Hematopoietic multipotent progenitor cell (in vitro differentiated cells): ENCODE results near the gene PRDM11. TPM values are rescaled to one million over a fixed set of nuclear protein-coding genes. Genes with fewer than 3 reads are reported as not detected.

Experiments used
- DNase-seq, 3 donors: peaks; one replicate each; pipeline ENCODE4 v3.0.0-alpha.2; 2011 to 2015; ENCODE audit warnings: low read depth in 2 of 3, low spot score in 2 of 3
- total RNA-seq: library from RNA; depleted of rRNA; stranded (reverse); fragments of >200 nt; gene quantifications from one replicate; pipeline ENCODE4 v1.2.3, GENCODE V29; 2012

The PRDM11 gene
- total RNA-seq, 1 donor = 18.0 TPM

DNA sequence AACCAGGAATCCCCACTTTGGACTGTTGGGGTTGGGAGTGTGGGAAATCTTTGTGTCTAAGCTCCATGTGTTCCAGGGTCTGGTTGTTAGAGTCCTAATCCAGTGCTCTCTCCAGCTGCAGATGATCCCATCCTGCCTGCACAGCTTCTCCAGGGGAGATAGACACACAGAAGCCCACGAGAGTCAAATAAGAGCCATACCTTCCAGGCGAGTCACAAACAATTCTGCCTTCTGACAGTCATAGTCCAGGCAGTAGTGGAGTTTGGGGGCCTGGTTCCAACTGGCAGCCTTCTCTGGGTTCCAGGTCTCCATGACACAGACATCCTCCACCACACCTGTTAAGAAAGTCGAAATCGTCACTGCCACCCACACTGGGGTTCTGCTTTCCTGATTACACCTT, 107.6 kb downstream of the PRDM11 start:
- DNase-seq = no peak

DNA sequence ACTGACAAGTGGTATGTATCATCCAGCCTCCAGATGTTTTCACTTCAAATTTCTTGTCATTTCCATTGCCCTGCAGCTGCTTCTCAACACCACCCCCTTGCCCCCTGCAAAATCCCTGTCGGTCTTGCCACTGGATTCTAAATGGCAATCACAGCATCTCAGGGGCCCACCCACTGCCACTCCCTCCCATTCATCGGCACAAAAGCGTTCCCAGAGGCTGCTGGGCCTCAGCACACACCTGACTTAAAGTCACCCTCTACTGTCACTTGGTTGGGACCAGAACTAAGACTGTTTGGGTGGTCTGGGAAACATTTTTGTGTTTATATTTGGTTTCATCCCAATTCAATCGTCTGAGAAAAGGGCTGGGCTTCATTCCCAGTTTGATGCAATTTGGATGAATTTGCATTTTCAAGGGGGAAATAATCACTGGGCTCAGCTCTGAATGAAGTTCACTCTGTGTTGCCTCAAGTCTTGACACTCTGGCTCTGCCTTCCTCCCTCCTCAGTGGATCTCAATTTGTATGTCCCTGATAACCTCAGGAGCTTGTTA, 112.6 kb downstream of the PRDM11 start:
- DNase-seq = no peak

DNA sequence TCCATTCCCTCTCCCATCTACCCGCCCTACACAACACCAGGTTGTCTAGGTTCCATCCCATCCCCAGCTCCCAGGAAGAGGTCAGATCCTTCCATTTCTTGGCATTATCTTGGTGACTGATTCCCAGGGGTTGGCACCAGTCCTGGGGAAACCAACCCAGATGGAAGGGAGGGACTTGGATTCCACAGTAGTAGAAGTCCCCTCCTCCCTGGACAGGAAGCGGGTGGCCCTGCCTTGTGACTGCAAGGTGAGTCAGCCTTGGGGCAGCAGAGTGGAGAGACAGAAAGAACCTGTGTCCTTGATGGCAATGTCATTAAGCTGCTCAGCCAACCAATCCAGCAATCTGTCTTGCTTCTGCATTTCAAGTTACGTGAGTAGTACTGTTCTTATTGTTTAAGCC, 113.2 kb downstream of the PRDM11 start:
- no peak for DNase-seq

DNA sequence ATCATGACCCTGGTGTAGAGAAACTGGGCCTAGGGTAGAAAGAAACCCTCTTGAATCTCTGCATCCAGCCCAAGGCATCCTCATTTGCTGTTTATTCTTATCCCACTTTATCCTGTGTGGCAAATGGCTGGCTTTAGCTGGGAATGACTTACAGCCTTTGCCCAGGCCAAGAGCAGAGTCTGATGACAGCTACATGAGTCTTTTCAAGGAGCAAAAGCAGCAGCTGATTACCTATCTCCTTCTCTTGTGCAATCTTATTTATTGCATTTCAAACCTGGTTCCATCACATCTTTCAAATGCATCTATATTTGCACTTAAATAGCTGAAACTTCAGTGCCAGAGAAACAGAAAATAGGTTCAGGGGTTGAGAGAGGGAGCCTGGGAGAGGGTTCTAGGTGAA, 113.6 kb downstream of the PRDM11 start:
- DNase-seq = no peak

DNA sequence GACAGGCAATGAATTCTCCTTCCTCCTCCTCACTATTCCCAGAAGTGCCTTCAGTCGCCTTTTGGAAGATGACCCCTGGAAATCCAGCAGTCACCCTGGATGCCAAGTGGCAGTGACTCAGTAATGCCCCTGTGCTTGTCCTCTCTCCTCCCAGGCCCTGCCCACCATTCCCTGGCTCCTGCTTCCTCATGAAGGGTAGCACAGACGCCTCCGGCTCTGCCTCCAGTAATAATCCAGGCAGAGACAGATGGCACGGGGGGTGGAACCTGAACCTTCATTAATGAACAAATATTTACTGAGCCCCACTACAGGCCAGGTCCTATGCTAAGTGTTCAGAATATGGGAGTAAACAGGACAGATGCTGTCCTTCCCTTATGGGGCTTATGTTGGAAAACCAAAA, 116.5 kb downstream of the PRDM11 start:
- DNase-seq = no peak

DNA sequence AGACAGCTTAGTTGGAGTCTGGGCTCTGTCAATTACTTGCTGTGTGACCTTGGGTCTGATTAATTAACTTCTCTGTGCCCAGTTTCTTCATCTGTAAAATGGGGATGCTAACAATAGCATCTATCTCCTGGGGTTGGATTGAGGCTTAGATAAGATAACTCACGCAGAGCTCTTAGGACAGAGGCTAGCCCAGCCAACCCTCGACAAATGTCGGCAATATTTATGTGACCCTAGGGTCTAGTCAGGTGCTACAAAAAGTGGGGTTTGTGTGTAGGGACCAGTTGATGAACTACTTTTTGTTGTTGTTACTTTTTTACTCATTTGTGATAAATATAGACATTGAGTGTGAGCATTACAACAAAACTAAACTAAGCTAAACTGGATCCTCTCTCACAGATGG, 117.3 kb downstream of the PRDM11 start:
- no peak for DNase-seq

DNA sequence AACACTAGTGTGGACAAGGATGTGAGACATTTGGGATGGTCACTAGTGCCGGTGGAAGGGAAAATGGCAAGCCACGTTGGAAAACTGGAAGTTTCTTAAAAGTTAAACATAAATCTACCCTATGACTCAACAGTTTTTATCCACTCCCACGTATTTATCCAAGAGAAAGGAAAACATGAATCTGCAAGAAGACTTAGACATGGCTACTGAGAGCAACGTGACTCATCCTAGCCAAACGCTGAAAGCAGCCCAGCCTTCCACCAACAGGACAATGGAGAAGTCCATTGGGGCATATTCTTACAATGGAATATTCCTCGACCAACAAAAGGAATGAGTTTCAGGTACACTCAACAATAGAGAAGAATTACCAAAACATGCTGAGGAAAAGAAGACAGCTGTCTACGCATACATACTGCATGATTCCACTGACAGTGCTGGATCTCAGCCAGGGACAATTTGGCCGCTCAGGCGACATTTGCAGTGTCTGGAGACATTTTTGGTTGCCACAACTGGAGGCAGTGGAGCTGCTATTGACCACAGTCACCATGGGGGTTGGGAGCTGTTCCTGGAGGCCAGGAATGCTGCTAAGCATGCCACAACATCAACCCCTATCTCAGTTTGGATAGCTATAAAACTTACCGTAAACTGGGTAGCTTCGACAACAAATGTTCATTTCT, 118.5 kb downstream of the PRDM11 start:
- DNase-seq = no peak

DNA sequence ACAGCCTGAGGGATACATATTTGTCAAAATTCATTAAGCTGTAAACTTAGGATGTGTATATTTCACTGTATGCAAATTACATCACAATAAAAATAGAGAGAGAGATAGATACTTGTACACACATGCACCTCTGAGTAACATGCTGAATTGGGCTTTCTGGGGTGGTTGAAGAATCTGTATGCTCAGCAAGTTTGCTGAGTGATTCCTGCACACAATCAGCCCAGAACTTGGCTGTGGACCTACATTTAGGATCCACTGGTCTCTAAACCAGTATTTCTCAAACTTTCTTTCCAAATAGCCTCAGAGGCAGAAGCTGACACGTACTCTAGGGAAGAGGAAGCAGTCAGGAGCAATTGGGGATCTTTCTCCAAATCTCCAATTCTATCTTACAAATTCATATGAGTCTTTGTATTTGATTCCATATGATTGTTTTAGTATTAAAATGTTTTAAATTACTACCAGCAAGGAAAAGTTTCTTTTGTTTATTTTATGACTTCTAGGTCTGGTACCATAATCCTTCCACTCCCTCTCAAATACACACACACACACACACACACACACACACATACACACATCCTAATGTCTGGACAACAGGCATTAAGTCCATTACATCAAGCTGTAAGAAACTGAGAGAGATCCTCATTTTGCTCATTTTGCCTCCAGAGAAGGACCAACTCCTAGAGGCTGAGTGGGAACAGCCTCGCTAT, 119.7 kb downstream of the PRDM11 start:
- no peak for DNase-seq

DNA sequence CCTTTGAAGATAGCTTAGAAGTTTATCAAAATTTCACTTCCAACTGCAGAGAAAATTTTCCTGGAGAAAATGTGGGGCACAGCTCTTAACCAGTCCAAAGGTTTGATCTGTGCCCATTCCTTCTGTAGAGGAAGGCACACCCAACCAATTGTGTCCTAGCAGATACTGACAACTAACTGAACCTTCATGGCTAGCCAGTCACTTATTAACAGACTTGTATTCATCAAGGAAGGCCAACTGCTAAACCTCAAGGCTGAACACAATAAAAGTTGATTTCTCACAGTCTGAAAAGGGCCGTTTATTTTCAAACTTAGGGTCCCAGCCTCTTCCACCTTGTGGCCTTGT, 120.2 kb downstream of the PRDM11 start:
- DNase-seq = no peak

DNA sequence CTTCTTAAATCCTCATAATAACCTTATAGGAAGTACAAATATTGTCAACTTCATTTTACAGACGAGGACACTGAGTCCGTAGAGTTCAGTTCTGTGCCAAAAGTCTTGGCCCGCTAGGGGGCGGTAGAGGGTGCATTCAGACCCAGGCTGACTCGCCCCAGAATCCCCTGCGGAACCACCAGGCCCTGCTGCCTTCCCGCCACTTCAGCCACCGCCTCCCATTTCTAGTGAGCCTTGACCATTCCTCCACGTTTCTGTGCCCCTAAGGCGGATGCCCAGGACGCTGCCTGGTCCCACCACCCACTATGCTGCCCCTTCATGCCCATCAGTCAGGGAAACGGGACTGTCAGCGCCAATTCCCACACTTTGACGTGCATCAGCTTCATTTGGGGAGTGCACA, 120.6 kb downstream of the PRDM11 start:
- DNase-seq = peak in 1 of 3 donors; percentile 3

DNA sequence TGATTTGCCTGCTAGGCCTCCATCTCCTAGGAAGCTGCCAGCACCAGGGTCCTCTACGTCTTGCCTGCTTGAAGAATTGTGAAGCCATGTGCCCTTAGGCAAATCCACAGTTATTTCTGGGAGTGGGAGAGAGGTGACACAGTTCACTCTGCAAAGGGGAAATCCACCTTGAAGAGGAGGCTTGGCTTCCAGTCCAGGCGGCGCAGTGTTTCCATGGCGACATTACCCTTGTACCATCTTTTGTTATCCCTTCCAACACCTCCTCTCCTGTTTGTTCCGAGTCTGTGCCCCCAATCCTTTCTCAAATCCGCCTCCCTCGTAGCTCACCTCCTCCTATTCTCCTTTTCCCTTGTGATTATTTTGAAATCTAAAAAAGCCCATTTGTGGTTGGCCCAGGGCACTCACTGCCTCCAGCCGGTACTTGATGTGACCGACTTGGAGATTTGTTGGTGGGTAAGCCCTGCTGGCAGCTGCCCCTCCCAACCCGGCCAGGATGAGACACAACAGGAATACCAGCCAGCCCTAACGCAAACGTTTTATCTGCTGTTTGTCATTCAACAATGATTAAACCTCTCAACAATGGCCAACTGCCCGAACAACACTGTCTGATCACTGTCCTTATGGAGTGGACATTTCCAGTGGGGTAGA, 121.3 kb downstream of the PRDM11 start:
- no peak for DNase-seq

DNA sequence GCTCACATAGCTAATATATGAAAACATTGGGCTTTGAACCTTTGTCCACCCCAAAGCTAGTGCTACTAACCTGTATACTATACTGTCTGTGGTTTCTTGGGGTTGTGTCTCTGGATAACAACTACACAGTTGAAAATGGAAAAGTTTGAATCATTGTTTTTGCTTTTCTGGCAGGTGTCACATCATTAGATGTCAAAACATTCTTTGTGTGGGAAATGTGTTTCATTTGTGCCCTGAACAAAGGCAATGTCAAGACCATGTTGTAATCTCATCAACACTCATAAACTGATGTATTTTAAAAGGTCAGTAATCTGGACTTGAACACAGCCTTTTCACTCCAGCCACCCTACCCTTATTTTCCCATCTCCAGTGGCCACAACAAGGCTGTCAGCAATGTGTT, 123.2 kb downstream of the PRDM11 start:
- no peak for DNase-seq

DNA sequence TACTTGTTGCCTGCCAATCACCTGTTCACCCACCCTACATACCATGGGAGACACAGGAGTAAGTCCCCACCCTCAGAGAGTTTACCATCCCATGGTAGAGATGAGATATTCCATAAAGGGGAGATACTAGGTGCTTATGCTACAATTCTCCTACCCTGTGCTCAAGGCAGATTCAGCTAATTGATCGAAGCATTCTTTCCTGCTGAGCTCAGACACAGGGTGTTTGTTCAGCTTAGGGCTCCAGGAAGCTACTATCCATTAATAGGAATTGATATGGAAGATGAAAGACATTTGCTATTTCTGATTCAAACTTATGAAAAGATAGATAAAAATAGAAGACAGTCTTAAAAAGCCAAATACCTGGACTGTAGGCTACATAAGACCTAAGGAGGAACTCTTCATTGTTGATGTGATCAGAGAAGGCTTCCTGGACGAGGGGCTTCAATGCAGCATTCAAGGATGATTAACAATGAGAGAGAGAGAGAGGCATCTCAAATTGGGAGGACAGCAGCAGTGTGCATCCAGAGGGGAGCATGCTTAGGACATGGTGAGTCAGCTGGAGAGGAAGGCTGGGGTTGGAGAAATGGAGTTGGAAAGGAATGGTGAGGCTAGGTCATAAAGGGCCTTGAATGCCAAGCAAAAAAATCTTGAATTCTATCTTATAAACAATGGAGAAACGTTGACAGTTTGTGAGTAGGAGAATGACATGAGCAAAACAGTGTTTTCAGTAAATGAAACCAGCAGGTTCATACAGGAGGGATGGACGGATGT, 124.7 kb downstream of the PRDM11 start:
- no peak for DNase-seq

DNA sequence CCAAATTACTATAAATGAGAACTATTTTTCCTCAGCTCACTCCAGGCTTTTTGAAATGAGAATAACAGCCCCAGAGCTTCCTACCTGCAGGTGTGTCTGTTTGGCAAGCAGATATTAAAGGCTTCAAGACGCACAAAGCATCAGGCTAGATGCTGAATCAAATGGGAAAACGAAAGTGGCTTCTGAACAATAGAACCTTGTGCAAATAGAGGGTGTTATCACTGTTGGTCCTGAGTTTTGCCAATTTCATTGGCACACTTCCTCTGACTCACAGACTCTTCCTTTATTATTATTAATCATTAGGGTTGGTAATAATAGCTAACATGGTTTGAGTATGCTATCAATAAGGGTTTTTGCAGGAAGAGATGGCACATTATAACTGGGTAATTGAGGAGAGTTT, 126.3 kb downstream of the PRDM11 start:
- DNase-seq = no peak

DNA sequence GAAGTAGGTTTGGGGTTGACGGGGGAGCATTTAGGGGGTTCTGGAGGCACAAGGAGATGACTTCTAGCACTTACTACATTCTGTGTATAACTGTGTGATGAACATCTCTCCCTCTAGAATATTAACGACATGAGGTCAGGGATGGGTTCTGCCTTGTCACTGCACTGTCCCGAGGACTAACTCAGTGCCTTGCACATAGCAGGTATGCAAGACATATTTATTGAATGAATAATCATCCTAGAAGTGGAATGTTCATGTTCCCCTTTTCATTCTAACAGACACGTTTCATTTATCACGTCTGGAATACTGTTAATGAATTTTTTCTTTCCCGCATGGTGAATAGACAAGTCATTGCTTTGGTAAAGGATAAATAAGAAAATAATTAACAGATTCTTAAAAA, 127.1 kb downstream of the PRDM11 start:
- DNase-seq = no peak

DNA sequence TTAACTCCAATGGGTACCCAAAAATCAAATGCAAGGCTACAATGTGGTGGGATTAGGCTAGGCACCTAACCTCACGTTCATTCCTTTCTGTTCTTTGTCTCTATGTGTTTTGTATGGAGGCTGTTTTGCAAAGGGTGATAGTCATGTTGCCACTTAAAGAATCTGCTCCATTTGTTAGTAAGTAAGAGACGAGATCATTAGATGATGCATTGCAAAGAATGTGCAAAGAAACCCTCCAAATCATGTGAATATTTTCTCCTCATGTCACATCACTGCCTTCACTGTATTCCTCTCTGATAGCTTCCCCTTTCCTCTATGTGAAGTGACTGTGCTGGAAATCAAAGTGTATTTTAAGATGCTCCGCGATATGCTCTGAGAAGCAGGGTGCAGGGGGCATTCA, 127.8 kb downstream of the PRDM11 start:
- DNase-seq = no peak

DNA sequence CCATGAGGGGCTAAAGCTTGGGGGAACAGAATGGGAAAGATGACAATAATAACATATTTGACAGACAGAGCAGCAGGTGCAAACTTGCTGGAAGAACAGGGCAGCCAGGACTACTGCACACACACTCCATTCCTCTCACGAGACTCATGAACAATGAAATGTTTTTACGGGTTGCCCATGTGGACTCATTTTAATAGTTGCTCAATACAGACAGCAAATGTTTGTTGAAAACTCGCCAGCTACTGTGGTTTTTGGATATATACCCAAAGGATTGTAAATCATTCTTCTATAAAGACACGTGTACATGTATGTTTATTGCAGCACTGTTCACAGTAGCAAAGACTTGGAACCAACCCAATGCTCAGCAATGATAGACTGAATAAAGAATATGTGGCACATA, 129.4 kb downstream of the PRDM11 start:
- no peak for DNase-seq

DNA sequence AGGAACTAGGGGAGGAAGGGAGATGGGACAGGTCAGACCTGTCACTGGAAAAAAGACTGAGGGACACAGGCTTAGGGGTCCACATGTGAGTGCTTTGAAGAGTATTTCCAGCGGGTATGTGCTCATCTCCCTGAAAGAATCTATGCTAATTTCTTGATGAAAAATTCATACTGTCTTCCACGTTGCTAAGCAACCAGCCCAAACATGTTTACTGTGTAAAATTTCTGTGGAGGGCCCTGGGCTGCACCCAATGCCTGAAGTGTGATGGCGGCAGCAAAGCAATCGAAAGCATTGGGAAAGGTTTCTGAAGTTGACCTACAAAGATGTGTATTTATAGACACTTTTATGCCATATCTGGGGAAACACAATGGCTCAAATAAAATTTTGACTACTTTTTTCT, 132.3 kb downstream of the PRDM11 start:
- DNase-seq = peak in 1 of 3 donors; percentile 4

DNA sequence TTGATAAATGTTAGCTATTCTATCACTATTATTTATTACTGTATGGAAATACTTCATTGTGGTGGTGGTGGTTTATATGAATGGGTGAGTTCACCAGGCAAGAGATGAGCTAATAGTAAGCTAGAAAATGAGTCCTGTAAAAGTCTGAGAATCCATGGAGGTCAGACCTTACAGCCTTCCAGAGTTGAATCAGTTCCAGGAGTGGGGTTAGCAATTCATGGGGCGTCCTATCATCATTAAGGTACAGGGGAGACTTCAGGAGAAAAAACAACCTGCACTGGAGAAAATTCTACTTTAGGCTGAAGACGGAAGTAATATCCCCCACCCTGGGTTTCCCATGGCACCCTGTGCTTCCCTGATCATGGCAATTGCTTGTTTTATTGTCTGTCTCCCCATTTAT, 133.2 kb downstream of the PRDM11 start:
- DNase-seq = no peak

DNA sequence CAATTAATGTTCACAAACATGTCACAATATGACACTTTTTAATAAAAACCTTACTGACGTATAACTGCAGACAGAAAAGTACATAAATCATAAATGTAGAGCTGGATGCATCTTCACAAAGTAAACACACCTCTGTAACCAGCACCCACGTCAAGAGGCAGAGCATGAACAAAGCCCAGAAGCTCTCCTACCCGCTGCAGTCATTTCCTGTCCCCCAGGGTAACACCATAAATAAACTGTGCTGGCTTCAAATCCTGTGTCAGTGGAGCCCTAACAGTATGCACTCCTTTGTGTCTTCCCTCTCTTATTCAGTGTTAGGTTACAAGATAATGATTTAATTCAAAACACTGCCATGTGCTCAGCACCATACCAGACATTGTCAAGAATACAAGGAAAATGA, 134.0 kb downstream of the PRDM11 start:
- peak in 1 of 3 donors; percentile 24 for DNase-seq

DNA sequence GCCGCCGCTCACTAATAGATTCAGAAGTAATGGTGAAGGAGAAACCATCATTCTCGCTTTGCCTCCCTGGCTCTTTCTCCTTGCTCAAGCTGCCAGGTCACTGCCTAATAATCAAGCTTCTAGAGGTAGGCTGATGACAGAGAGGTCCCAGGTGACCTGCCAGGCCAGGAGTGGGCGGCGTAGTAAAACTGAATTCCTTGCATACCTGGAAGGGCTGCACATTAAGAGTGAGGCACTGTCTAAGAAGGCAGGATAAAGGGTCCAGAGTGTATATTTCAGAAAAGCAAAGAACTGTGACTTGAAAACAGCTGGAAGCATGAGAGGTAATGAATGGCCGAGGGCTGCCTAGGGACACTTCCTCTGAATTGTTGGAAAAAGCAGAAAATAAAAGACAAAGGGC, 135.6 kb downstream of the PRDM11 start:
- DNase-seq = no peak
